GM18870 (cell line): Measurements from ENCODE around the gene GMPS.
"Not testable (repeated sequence)": the region's sequence is repeated elsewhere in the genome, so short reads cannot be mapped to it uniquely, and the experiment has no call there.

ENCODE experiments used
- ATAC-seq: cut with Tn5 transposase; IDR thresholded peaks from one replicate; pipeline ENCODE4 v1.9.1; 2021; ENCODE audit warnings: moderate library complexity; ENCODE audit not compliant: unreplicated experiment

GMPS gene

DNA sequence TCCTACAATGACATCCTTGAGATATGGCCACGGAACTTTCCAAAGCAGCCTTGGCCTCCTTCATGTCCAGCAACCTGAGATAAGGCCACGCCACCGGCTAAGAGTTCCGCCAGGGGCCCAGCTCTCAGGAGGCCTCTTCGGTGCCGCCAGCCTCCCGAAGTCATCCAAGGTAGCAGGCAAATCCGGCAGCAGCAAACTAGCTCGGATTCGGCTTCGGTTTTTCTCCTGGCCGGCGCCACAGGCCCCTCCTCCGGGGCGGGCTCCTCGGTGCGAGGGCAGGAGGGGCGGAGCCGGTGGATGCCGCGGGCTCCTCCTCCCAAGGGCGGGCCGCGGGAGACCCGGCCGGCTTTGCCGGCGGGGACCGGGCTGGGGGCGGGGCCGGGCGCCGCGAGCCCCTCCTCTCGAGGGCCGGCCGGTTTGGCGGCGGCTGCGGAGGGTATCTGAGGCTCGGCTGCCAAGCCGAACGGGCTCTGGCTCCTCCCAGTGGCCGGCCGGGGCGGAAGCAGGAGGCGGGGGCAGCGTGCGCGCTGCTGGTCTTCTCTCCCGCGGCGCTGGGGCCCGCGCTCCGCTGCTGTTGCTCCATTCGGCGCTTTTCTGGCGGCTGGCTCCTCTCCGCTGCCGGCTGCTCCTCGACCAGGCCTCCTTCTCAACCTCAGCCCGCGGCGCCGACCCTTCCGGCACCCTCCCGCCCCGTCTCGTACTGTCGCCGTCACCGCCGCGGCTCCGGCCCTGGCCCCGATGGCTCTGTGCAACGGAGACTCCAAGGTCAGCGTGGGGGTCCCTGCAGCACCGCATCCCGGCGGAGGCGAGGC is at the start of gene GMPS:
GMPS (plus strand) TSS at position 518 of the 812 bp plus-strand sequence; CDS start at position 739, 221 bp downstream.
- peak; percentile 74 for ATAC-seq

DNA sequence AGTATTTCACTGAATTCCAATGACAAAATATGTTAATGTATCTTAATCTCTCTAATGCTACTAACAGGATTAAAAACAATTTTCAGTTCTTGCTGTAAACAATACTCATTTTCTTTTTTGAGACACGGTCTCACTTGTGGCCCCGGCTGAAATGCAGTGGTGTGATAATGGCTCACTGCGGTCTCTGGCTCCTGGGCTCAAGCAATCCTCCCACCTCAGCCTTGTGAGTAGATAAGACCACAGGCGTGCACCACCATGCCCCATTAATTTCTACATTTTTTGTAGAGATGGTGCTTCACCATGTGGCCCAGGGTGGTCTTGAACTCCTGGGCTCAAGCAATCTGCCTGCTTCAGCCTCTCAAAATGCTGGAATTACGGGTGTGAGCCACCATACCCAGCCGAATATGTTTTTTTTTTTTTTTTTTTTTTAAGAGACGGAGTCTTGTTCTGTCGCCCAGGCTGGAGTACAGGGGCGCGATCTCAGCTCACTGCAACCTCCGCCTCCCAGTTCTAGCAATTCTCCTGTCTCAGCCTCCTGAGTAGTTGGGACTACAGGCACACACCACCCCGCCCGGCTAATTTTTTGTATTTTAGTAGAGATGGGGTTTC is 41.9 kb upstream of the GMPS start:
- ATAC-seq: not testable (repeated sequence)

DNA sequence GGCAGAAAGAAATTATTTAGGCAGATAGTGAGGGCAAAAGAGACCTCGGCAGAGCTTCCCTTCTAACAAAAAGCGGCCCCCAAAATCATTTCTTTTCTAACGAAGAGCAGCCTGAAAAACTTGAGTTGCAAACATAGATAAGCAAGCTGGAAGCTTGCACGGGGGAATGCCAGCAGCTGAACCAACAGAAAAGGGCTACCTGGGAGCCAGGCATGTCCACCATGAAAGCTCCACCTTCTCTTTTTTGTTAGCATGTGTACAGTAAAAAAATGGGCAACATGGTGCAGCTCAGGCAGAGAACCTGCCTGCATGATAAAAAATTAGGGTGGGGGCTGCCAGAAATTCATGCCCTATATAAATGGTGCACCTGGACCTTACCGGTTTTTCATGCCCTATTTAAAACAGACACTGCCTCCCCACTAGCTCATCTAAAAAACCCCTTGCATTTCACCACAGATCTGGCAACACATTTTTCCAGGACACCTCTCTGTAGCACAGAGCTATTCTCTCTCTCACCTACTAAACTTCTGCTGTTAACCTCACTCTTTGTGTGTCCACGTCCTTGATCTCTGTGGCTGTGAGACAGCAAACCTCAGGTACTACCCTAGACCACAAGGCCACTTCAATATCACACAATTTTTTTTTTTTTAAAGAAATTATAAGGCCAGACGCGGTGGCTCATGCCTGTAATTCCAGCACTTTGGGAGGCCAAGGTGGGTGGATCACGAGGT is 34.9 kb upstream of the GMPS start:
- ATAC-seq: no peak

DNA sequence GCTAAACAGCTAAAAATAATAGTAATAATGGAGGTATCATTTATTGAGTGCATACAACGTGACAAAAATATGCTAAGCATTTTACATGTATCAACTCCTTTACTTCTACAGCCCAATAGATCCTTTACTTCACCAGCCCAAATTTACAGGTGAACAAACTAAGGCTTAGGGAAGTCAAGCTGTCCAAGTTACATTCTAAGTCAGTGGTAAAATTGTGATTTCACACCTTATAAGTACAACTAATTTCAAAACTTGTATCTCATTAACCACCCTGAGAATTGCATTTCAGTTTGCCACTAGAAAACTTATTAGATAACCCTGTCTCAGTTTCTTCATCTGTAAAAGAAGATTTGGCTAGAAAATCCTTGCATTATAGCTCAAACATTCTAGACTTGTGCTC is 26.9 kb upstream of the GMPS start:
- ATAC-seq: peak; percentile 49

DNA sequence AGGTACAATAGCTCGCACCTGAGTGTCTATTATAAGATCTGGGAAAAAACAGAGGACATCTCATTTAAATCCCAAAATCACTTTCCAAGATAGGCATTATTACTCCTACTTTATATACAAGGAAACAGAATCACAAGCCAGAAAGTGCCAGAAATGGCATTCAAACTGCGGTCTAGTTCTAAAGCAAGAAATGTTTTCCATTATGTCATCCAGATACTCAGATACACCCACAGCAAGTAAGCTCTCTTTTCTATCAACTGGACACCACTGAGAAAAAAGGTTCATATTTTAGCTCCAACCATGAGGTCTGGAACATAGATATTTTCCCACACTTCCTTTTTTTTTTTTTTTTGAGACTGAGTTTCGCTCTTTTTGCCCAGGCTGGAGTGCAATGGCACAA is 24.3 kb upstream of the GMPS start:
- ATAC-seq: no peak

DNA sequence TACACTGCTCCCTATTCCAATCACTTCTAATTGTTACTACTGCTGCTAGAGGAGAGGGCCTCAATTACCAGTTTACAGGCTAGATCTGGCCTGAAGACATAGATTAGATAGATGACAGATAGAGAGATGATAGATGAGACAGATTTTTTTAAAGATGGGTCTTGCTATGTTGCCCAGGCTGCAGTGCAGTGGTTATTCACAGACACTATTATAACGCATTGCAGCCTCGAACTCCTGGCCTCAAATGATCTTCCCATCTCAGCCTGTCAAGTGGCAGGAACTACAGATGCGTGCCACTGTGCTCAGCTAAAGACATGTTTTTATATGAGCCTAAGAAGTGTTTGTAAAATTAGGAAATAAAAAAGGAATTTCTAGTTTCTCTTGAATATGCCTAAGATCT is 22.5 kb upstream of the GMPS start:
- no peak for ATAC-seq

DNA sequence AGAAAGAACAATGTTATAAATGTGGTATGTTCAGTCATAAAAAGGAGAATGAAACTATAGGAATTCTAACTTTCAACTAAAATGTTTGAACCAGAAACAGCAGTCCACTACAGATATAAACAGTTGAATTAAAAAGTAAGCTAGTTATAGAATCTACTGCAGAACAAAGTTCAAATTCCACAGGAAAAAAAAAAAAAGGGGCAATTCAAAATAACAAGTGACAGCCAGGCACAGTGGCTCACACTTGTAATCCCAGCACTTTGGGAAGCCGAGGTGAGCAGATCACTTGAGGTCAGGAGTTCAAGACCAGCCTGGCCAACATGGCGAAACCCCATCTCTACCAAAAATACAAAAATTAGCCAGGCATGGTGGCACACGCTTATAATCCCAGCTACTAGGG is 21.0 kb upstream of the GMPS start:
- not testable (repeated sequence) for ATAC-seq

DNA sequence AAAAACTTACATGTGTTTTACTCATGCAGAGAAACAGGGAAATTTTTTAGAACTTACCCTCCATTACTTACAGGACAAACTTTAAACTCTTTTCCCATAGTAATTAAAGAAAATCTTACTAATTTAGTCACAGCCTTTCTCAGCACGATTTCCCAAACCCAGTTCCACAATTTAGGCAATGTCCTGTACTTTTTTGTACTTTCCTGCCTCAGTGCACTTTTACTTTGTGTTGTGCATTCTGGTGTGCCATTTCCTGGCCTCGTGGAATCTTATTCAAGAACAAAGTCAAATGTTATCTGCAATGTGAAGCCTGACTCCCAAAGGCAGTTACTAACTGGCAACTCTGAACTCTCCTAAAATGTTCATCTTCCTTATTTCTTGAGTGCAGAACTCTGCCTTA is 18.1 kb upstream of the GMPS start:
- no peak for ATAC-seq

DNA sequence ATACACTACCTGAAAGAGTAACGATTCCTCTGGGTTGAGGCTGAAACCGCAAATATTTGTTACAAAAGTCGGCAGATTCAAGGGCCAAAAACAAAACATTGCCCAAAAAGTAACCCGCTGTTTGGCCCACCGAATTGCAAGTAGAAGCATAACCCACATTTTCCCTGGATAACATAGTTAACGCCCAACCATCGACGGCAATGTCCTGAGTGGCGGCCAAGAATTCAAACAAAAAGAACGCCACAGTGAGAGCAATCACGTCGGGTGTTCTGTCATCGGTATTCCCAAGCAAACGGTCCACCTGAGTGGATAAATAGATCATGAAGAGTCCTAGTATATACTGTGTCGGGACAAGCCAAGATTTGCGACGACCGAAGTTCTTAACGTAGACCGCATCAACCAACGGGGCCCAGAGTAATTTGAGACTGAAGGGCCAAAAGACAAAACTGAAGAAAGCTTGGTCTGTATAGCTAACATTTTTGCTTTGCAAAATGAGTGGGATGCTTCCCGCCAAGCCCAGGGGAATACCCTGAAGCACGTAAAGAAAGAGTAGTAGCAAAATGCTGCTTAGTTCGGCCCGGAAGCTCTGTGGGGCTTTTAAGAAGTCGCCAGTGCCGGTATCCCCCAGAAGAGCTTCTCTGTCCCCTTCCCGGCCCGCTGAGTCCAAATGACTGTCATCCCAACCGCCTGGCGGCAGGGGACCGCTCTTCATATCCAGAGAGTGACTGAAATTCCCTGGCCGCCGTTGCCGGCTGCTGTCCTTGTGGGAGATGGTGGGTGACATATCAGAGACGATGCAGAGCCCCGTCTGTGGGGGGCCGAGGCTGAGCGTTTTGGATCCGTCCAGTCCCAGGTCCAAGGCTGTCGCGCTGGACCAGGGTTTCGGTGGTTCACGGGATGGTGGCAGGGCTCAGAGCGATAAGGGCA is 17.0 kb upstream of the GMPS start:
- ATAC-seq: peak; percentile 2

DNA sequence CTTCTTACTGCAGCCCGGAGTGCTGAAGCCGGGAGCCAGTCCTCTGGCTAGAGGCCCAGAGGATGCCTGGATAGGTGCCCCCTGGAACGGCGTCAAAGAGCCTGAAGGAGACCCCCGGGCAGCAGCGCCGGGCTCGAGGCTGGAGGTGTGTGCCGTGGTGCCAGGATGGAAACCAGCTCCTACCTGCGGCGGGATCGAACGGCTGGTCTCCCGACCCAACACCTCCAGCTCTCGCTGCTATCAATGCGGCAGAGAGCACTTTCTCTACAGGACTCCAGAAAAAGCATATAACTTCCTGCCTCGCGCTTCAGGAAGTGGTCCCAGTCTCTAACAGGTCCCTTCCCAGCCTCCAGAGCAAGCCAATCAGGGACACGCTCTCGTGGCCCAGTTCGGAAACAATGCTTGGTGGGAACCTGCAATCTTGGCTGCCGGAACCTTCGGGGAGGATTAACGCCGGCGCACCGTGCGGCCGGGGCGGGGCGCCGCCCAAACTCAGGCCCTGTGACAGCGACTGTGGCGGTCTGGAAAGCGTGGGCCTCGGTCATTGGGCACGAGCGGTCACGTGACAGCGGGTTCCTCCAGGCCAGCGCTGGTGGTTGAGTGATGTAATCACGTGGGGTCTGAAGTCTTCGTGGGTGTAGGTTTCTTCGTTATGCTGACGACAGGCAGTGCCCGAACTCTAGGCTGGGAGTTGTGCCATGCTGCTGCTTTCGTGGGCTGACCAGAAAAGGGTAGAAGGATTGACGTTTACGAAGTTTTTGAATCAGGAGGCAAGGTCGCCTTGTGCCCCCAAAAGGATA is 16.1 kb upstream of the GMPS start, which contains the start of gene SLC33A1:
SLC33A1 (minus strand) TSS at position 287 of the 800 bp plus-strand sequence. CDS start 430 bp downstream, outside the sequence.
- peak; percentile 95 for ATAC-seq

DNA sequence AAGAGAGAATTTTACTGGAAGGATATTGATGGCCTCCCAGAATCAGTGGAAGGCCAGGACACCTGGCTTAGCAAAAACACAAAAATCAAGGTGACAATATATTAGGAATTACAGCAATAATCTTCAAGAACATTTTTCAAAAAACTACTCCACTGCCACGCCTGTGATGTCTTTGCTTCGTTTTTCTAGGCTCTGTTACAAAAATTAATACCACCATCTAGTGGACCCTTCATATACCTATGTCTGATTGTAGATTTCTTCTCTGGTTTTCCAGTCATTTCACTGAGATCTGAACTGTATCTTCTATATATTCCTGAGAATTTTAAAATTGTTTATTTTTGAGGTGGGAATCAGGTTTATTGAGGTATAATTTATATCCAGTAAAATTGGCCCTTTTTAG is 10.6 kb upstream of the GMPS start:
- peak; percentile 47 for ATAC-seq

DNA sequence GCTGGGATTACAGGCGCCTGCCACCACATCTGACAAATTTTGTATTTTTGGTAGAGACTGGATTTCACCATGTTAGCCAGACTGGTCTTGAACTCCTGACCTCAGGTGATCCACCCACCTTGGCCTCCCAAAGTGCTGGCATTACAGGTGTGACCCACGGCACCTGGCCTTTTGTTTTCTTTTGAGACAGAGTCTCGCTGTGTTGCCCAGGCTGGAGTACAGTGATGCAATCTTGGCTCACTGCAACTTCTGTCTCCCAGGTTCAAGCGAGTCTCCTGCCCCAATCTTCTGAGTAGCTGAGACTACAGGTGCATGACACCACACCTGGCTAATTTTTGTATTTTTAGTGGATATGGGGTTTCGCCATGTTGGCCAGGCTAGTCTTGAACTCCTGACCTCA is 10.0 kb upstream of the GMPS start:
- not testable (repeated sequence) for ATAC-seq

DNA sequence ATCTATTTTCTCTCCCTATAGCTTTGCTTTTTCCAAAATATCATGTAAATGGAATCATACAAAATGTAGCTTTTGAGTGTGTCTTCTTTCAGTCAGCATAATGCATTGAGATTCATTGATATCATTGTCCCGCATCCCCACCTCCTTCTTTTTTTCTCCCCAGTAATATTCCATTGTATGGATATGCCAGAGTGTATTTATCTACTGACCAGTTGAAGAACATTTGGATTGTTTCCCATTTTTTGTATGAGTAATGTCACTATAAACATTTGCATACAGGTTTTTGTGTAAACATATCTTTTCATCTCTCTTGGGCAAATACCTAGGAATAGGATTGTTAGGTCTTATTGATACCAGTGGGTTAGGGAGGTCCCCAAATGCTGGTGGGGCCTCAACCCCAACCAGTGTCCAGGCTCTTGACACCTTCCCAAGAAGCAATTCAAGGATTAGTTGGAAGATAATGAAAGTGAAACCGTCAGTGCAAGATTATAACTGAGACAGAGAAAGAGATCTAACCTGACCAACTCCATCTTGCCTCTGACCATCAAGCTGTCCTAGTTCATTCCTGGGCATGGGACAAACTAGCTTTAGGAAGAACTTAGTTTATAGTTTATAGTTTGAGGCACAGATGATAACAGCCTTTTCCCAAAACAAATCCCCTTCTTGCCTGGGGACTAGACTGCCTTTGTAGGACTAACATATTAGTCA is 8.8 kb upstream of the GMPS start:
- no peak for ATAC-seq

DNA sequence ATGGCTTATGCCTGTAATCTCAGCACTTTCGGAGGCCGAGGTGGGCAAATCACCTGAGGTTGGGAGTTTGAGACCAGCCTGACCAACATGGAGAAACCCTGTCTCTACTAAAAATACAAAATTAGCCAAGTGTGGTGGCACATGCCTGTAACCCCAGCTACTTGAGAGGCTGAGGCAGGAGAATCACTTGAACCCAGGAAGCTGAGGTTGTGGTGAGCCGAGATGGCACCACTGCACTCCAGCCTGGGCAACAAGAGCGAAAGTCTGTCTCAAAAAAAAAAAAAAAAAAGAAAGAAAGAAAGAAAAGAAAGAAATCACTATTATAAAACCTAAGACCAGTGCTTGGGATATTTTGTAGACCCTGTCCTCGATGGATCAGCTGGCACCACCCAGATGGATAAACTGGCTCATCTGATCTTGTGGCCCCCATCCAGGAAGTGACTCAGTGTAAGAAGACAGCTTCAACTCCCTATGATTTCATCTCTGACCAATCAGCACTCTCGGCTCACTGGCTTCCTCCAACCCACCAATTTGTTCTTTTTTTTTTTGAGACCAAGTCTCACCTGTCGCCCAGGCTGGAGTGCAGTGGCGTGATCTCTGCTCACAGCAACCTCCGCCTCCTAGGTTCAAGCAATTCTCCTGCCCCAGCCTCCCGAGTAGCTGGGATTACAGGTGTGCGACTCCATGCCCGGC is 8.0 kb upstream of the GMPS start:
- ATAC-seq: not testable (repeated sequence)

DNA sequence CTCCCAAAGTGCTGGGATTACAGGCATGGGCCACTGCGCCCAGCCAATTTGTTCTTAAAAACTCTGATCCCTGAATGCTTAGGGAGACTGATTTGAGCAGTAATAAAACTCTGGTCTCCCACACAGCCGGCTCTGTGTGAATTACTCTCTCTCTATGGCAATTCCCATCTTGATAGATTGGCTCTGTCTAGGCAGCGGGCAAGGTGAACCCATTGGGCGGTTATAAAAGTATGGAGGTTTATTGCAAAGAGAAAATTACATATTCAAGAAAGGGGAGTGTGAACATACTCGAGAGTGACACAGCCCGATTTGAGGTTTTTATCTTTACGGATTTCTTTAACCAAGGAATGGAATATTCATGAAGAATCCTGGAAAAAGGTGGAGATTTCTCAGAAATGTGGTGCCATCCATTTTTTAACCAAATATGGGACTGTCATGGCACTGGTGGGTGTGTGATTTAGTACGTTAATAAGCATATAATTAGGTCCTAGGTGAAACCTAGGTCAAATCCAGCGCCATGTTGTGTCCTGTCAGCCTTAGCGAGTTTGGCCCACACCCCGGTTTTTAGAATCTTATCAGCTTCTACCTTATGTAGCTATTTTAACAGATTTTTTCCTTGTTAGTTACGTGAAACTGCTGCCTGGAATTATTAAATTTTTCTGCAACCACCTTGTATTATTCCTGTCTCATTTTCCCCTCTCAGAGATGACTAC is 7.2 kb upstream of the GMPS start:
- ATAC-seq: no peak

DNA sequence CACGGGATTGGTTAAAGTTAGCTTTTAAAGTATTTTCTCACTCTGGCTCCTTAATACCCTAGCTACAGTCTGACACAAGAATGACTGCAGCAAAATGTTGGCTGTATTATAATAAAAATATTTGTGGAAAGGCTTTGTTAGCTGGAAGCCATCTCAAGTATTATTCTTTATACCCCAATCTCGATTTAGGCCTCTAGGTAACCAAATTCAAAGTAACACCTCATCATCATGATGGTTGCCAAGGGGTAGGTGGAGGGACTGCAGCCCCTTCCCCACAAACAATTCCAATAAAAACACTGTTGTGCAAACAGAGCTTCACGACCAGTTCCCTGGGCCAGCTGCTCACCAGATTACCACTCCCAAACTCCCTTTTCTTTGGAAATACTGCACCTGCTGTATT is 759 bp upstream of the GMPS start:
- ATAC-seq: no peak

DNA sequence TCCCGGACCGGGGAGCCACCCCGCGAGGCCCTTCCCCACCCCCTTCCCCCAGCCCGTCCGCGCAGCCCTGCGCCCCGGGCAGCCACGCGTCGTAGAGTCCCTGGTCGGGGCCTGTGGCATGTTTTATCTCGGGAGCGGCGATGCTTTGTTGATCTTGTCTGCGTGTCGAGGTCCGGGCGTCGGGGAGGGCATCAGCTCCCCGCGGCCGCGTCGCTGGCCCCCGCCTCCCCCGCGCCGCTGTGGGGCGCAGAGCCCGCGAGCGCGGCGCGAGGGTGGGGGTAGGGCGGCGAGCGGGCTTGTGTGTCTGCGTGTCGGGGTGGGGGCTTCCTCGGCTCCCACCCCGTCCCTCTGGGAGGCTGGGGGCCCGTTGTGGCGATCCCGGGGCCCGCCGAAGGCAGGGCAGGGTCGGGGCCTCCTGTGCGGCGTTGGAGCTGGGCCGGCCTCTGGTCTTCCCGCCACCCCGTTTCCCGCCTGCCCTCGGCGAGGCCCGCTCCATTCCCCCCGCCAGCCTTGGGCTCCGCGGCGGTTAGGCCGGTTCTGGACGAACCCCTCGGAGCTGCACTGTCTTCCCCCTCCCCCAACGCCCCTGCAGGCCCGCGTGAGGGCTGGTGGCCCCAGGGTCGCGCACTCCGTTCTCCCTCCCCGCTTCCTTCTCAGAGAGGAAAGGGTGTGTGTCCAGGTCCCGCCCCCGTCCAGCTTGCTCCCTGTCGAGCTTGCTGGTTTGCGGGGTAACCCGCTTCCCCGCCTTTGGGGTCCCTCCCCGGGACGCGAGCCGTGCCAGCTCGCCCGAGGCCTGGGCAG is 695 bp downstream of the GMPS start:
- peak; percentile 20 for ATAC-seq
